HG03280 (cell line): ENCODE results near the gene MLLT6.

Source experiments
- ATAC-seq: cut with Tn5 transposase; IDR thresholded peaks from one replicate; pipeline ENCODE4 v1.9.1; 2021; ENCODE audit warnings: mild to moderate bottlenecking, moderate library complexity; ENCODE audit not compliant: unreplicated experiment

Gene MLLT6

DNA sequence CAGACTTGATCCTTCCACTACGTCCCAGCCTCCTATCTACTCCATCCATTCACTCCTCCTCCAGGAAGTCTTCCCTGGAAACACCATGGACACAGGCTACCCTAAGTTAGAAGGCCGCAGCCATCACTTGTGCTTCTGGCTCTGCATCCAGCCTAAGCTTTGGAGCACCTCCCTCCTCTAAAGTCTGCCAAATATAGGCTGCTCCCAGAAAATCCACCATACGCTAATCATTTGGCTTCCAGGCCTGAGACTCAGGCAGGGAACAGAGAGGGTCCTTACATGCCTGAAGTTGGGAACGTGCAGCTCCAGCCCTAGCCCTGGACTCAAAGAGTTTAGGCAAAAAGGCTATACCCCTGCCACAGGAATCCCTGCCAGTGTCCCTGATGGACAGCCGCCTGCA is 36.4 kb downstream of the MLLT6 start:
- no peak for ATAC-seq

DNA sequence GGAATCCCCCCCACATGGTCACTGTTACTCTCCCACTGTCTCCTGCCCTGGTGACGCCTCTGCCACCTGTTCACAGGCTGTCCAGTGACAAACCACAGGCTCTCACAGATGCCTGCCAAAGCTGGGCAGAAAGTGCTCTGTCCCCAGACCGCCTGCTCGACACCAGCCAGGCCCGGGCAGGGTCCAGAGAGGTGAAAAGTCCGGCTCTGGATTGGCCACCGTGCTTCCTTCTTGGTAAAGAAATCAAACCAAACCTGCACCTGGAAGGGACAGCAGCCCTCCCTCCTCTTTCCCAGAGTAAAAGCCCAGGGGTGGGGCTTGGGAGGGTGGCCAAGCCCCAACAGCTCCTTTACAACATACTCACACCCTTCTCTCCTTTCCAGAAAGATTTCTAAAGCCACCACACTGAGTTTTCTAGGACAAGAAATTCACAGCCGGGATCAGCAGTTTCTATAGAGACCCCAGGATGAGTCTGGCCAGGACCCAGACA is 36.9 kb downstream of the MLLT6 start:
- no peak for ATAC-seq

DNA sequence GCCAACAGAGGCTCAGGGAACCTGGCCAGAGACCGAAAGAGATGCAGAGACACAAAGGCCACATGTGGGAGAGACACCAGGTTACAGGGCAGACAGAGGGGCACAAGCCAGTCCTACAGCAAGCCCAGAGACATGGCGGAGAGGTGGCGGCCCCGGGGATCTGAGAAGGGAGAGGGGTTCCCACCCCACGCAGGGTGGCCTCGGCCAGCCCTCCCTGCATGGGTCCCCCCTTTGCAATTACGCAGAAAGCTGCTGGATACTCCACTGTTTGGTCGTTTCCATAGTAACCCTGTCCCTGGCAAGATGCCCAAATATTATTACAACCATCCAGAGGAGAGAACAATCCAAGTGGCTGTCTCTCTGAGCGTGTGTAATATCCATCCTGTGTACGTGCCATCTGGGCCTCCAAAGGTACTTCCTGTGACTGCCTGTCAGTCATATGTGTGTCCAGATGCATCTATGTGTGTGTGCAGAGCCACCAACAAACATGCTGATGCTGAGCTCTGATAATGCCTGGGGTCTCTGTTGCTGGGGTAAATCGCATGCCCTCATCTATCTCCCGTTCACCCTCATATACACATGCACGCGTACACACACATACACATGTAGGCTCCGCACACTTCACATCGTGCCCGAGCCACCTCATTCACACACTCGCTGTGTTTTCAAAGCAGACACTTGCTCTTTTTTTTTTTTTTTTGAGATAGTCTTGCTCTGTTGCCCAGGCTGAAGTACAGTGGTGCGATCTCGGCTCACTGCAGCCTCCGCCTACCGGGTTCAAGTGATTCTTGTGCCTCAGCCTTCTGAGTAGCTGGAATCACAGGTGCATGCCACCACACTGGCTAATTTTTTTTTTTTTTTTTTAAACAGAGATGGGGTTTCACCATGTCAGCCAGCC is 37.6 kb downstream of the MLLT6 start:
- ATAC-seq: no peak

DNA sequence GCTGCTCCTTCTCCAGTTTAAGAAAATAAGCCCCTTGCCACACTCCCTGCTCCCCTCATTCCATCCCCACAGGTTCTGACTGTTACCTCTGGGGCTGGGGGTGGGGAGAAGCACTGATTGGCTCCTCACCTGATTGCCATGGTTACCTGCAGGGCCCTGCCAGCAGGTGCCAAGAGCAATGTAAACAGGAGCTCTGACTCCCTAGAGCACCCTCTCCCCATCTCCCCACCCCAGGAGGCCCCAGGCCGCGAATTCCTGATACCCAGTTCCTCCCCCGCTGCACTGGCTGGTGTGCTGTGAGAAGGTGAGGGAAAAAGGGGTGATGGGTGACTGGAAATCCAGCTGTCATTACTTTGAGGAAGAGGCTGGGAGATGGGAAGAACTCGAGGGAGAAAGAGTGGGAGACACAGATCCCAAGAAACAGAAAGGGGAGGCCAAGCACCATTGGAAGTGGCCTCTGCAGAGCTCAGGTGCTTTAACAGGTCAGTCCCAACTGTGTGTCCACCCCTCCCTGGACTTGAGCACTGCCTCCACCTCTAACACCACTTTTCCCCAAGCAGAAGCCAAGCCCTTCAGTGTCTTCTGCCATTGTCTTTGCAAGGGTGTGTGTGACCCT is 38.6 kb downstream of the MLLT6 start:
- ATAC-seq: no peak

DNA sequence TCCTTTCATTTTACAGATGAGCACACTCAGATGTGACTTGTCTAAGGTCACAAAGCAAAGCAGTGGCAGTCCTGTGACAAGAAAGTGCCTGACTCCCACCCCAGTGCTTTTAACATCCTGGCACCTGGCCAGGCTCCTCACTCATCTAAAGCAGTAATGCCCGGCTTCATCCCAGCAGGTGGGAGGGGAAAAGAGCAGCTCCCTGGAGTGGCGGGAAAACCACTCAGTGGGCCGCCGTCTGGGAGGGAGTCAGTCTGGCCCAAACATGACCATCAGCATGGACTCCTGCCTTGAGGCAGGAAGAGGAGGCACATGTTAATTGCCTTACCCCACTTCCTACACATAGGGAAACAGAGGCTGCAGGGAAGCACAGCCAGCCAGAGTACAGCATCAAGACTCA is 40.5 kb downstream of the MLLT6 start:
- no peak for ATAC-seq

DNA sequence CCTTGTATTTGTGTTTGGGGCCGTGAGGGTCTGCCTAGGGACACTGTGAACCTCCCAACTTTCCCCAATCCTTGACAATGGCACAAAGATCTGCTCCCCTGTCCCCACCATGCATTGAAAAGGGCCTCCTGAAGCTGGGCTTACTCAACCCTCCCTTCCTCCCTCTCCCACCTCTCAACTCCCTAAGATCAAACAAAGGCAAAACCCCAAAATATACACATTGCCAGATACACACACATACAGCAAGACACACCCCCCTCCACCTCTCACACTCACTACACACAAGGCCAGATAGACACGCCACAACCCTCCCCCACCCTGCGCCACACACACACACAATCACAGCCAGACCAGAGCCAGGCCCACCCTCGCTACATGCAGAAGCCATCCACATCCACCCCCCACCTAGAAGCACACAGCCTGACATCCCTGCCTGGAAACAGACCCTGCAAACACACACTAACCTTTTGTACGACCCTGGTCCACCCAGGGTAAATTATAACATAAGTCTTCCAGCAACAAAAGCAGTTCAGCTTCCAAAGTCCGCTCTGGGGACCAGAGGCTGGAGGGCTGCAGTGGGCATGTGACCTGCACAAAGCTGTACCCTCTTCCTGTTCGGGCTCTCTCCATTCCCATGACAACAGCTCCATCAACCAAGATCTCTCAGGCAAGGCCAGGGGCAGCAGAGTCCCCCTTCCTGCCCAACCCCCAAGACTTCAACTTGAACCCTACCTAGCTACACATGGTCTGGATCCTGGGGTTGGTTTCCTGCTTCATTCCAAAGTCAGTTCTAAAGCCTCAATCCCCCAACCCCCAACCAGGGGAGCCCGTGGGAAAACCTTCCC is 41.2 kb downstream of the MLLT6 start:
- ATAC-seq: no peak

DNA sequence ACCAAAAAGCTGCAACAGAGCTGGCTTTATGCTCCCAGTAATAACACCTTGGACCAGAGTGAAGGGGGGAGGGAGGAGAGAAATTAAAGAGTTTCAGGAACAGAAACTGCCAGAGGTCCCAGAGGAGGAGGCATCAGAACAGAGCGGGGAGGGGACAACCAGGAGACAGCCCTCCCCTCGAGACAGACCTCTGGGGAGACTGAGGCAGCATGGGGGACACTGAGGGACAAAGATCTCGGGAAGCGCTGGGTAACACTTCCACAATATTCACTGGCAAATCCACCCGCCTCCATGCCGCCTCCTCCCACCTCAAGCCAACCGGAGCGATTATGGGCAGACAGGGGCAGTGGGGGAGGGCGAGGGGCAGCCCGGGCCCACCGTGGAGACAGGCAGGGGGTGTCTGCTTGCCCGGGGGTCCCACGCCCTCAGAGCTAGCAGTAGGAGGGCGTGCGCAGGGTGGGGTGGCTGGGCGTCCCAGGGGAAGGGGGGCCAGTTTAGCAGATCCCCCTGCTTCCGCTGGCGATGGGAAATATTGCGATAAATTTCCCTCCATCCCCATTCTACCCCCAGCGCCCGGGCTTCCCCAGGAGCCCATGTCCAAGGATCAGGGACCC is 41.9 kb downstream of the MLLT6 start:
- ATAC-seq: no peak

DNA sequence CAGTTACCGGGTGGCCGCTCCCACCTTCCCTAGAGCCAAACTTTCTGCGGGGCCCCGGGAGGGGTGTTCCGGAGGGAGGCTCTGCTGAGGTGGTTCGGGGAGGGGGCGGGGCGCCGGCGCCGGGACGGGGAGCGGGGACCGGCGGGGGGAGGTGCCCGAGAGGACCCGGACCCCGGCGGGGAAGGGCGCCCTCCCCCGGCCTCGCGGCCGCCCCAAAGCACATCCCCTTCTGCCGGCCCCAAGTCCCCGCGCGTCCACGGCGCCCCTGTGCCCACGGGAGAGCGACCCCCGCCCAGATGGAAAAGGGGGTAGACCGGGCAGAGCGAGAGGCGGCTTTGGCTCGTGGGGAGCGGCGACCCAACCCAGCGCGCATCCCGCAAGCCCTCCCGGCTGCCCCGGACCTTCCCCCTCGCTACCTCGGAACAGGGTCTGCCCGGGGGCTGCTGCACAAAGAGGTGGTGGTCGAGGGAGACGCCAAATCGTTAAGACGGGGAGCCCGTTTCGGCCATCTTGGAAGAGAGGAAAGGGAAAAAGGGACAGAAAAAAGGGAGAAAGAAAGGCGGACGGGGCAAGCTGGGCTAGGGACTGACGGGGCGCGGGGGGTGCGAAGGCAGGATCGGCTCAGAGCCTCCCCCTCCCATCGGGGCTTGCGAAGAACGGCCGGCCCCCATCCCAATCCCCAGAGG is 42.5 kb downstream of the MLLT6 start:
- ATAC-seq: no peak

DNA sequence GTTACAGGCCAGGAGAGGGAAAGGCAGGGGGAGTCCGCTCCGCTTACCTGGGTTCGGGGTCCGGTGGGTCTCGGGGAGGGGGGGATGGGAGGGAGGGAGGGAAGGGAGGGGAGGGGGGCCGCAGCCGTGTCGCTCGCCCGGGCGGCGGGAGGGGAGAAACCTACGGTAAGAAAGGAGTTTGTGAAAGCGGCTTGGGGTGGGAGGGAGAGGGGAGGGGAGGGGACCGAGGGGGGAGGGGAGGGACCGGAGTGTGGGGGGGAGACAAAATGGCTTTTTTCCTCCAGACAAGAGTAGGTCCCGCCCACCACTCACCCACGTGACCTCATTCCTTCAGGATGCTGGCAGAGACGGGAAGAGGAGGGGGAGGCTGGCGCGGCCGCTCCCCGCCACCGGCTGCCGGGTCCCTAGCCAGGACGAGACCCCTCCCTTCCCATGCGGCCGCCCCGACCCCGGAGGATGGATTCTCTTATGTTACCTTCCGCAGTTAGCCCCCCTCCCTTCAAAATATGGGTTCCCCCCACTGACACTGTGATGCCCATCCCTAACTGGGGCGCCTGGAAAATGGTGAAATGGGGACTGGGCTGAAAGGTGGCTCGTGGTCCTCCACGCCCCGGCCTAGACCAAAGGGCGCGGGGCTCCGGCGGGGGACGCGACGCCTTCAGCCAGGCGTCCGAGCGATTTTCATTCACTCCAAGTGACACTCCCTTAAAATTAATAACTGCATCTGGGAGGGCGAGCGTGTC is 43.2 kb downstream of the MLLT6 start, which contains the start of gene PCGF2:
PCGF2 (minus strand) TSS at position 188 of the 743 bp plus-strand sequence. CDS start 7,934 bp downstream, outside the sequence.
- ATAC-seq: no peak

DNA sequence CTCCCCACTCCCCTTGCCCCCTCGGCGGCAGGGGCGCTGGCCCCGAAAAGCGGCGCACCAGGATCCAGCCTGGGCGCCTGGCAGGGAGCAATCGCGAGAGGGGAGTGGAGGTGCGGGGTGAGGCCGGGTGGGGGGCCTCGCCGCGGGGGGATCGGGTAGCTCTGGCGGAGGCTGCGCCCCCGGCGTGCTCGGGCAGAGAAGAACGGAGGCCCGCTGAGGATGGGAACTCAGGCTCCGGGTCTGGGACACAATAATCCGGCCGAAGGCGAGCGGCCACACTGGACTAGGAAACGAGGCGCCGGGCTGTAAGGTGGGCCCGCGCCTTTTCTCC is 43.8 kb downstream of the MLLT6 start:
- ATAC-seq: no peak

DNA sequence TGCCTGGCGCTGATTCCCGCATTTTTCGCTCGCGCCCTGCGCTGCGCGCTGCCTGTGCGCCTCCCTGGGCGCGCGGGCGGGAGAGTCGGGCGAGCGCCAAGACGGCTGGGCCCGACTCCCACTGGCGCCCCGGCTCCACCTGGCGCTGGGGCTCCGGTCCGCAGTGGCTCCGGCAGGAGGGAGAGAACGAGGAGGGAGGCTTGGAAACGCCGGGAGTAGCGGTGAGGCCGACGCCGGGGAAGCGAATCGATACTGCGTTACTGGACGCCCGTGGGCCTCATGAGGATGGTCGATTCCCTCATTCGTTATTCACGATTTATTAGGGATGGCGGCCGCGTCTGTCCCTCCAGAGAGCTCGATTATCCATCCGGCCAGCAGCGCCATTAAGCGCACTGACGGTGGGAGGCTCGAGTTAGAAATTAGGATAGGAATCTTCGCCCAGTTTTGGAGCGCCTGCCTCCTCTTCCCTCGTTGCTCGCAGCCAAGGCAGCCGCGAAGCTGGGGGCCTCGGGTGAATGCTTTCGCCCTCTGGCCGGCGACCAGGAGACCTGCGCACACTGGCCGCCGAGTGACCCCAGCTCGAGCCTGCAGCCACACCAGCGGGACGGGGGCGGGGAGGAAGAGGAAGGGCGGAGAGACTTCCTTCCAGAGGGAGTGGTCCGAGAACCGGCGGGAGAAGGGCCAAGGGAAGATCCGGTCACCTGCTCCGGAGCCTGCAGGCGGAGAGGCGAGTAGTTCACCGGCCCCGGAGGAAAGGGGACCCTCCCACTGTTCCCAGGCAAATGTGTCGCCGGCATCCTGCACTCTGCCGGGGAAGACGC is 44.4 kb downstream of the MLLT6 start:
- ATAC-seq: no peak

DNA sequence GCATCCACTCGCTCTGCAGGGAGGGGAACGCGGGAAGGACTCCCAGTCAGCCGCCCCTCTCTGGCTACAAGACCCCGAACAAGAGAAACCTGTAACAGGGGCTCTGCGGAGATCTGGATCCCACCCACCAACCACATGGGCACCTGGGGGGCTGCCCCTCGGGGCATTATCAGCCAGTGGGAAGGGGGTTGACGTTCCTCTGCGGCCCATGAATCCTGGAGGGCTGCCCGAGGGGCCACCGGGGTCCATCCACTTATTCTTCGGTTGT is 44.9 kb downstream of the MLLT6 start:
- ATAC-seq: no peak

DNA sequence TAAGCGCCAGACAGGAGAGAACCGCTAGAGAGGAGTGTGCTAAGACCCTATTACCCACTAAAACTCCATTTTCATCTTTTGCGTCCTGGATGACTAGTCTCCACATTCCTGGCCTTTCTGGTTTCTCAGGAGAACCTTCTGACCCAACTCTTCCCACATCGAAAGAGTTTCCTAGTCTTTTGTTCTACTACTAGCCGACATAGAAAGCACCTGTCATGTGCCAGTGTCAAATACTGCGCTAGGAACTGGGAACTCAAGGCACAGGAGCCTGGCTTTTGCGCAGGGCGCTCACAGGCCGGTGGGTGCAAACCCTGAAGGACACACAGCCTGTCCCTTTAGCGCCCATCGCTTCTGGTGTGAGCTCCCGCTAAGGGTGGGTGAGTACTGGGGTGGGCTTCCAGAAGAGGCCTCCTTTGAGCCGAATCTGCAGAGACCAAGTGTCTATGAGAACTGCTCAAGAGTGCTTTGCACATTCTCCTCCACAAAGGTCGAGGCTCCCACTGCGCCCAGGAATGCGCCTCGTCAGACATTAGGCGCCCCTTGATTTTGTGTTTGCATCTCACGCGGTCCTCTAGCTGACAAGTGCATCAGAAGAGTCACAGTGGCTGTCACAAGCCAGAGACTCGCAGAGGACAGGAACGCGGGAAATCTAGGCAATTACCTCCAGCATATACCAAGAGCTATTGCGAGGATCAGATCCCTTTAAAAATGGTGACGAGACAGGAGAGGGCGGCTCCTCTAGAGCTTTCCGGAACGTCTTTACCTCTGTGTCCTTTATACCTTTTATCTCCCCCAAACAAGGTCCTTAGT is 45.4 kb downstream of the MLLT6 start:
- ATAC-seq: no peak

DNA sequence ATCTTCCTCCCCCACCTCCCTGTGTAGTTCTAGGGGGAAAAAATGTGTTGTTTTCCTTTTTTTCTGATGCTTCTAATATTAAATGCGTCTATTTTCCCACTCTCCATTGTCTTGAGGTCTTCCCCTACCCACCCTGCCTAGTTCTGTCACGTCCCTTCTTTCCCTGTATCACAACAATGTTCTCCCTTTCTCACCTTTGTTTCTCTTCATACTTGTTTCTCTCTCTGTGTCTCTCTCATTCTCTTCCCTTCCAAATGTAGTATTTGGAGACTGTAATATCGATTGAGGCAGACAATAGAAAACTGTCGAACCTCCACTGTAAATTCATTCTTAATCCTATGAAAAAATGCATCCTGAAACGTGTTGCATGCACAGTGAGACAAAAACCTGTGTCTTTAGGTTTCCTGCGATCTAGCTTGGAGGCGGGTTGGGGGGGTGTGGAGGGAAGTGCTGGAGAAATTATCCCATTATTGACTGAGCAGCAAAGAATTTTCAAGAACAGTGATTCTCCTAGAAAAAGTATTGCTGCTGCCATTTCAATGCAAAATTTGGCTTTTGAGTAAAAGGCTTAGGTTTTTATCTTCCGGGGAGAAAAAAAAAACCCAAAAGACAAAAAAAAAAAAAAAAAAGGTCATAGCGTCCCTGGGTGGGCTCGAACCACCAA is 46.2 kb downstream of the MLLT6 start:
- ATAC-seq: no peak

DNA sequence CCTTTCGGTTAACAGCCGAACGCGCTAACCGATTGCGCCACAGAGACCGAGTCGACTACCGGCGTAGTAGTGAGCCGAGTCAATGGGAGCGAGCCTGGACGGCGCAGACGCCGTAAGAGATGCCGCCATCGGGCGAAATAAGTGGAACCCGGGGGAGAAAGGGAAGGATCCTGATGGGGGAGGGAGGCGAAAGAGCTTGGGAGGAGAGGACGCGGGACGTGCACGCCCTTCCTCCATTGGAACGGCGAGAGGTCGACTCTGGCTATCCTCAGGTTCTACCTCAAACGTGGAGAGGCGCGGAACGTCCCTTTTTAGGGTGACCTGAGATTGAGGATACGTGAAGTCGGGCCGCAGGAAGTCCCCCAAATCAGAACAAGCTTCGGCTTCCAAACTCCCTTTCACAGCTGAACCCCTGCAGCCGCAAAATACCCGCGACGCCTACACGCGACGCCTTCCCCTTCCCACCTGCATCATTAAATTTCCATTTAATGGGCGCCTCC is 46.8 kb downstream of the MLLT6 start:
- ATAC-seq: peak; percentile 43

DNA sequence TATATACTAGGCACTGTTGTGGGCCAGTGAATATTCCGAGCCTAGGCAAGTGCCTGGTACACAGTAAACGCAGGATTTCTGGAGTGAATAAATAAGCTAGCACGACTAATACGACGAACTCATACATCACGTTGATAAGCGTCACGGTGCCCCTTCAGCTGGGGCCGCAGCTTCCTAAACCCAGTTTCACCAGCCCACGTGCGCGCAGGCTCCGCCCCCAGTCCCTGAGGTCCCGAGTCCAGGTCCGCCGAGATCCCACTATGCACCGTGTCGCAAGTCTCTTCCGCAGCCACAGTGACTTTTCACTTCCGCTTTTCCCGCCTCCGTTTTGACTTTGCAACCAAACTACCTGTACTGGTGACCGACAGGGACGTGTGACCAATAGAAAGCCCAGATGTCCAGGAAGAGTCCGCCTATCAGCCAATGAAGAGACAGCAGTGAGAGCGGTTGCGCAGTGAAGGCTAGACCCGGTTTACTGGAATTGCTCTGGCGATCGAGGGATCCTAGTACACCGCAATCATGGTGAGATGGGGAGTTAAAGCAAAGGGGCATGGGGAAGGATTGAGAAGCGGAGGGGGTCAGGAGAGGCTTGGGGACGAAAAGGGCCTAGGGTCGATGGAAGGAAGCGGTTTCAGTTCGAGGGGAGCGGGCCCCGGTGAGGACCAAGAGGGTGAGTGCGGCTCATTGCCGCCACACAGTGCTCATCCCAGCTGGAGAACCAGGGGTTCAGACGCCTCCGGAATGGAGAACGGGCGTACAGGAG is 47.4 kb downstream of the MLLT6 start, which contains the start of gene PSMB3:
PSMB3 (plus strand) TSS at position 434 of the 763 bp plus-strand sequence; CDS start at position 520, 86 bp downstream.
- ATAC-seq: peak; percentile 74

DNA sequence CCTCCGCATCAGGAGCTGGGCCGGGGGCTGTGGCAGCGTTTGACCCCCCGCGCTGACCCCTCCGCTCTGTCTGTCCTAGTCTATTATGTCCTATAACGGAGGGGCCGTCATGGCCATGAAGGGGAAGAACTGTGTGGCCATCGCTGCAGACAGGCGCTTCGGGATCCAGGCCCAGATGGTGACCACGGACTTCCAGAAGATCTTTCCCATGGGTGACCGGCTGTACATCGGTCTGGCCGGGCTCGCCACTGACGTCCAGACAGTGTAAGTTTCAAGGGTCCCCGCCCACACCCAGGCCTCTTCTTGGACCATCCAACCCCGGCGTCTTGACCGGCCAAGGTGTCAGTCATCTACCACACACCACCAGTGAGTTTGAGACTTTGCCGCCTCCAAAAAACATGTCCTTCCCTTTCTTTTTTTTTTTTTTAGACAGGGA is 48.0 kb downstream of the MLLT6 start:
- no peak for ATAC-seq
